Activated T-cell treated with anti-CD3 and anti-CD28 coated beads for 48 hours (primary cell): ENCODE results near the gene OVOL3.
"Not testable (repeated sequence)": the region's sequence is repeated elsewhere in the genome, so short reads cannot be mapped to it uniquely, and the experiment has no call there.

ENCODE experiments used
- DNase-seq: peaks from one replicate; pipeline ENCODE4 v3.0.0-alpha.2; 2020; ENCODE audit warnings: low read depth

The OVOL3 gene

DNA sequence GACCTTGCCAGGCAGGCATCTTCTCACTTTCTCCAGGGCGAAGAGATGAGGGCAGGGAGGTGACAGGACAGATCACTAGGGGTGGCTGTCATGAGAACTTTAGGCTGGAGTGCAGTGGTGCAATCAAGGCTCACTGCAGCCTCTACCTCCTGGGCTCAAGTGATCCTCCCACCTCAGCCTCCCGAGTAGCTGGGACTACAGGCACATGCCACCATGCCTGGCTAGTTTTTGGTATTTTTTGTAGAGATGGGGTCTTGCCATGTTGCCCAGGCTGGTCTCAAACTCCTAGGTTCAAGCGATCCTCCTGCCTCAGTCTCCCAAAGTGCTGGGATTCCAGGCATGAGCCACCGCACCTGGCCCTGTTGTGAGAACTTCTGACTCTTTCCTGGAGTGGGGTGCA lies 23.9 kb downstream of the OVOL3 start:
- DNase-seq, result not testable (repeated sequence)

DNA sequence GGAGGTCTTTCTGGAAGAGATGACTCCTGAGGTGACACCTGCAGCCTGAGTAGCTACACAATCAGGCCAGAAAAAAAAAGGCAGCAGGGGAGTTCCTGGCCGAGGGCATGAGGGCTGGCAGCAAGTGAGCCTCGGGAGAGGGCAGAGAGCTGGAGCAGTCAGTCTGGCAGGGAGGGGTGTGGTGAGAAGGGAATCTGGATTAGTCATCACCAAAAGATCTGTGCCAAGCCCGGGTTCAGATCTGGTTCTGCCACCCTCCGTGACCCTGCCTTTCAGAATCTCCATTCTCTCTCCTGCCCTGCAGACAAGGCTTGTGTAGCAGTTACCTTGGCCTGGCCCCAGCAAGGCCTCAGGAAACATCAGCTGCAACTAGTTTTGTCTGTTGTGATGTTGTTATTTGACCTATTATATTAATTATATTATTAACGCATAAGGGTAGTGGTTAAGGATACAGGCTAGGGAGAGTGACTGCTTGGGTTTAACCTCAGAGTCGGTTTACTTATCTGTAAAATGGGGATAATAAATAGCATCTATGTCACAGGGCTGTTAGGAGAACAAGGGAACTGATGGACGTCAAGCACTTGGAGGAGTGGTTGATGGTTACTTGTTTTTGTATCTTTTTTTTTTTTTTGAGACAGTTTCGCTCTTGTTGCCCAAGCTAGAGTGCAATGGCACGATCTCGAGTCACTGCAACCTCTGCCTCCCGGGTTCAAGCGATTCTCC lies 26.2 kb downstream of the OVOL3 start:
- no peak for DNase-seq

GRCh38 chr19:36139120-36139472 lies 28.2 kb downstream of the OVOL3 start:
- DNase-seq, result no peak

GRCh38 chr19:36139473-36140303 lies 28.7 kb downstream of the OVOL3 start, which contains the start of gene CAPNS1:
CAPNS1 (plus strand) TSS chr19:36140066; CDS start chr19:36141012, 946 bp downstream.
- DNase-seq, result peak; percentile 95

- DNase-seq, result peak; percentile 48
Observed at GRCh38 chr19:36140304-36141038, 29.5 kb downstream of the OVOL3 start.

DNA sequence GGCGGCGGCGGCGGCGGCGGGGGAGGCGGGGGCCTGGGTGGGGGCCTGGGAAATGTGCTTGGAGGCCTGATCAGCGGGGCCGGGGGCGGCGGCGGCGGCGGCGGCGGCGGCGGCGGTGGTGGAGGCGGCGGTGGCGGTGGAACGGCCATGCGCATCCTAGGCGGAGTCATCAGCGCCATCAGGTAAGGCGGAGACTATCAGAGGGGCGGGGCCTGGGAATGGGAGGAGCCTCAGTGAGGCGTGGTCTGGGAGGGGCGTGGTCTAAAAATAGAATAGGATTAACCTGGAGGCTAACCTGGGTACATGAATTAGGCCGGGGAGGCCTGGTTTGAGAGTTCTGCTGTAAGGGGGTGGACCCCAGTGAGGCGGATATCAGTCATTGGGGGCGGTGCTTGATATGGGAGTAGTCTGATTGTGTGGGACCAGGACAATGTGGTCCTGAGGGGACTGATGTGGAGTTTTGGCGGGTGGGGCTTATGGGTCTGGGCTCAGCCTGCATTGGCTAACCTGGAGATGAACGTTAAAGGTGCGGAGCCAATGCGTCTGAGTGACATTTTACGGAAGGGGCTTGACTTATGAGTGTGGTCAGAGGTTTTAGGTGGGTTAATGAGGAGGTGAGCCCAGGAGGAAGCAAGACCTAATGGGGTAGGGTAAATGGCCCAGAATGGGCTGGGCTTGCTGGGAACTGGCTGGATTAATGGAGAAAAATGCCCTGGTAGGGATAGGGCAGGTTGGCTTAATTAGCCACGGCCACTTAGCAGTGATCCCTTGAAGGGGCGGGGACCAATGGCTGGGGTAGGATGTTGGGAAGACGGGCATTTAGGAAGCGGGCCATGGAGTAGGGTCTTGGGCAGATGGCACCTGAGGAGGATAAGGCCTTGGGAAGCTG lies 30.3 kb downstream of the OVOL3 start:
- DNase-seq, result peak; percentile 90

GRCh38 chr19:36142046-36142445 lies 31.1 kb downstream of the OVOL3 start:
- no peak for DNase-seq

GRCh38 chr19:36142496-36142895 lies 31.6 kb downstream of the OVOL3 start:
- DNase-seq, result no peak

- DNase-seq, result no peak
Observed at GRCh38 chr19:36144624-36145023, 33.7 kb downstream of the OVOL3 start.

- no peak for DNase-seq
Observed at GRCh38 chr19:36149673-36150406, 38.9 kb downstream of the OVOL3 start.

DNA sequence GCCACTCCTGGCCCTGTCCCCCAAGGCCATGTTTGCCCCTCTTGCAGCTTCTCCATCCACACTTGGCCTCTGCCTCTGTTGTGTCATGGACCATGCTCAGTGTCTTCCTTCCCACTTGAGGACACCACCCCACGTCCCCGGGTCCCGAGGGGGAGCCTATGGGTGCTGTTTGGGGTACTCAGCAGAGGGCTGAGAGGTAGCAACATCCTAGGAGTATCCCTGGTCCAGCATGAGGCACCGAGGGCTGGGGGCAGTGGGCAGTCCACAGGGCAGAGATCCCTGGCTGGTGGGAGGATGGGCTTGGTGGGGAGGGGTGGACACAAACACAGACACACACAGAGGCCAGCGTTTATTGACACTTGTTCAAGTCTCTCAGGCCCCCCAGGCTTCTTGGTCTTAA lies 39.6 kb downstream of the OVOL3 start:
- DNase-seq, result no peak

- DNase-seq, result no peak
Observed at GRCh38 chr19:36151144-36152018, 40.4 kb downstream of the OVOL3 start.

- DNase-seq, result no peak
Observed at GRCh38 chr19:36152019-36152351, 41.0 kb downstream of the OVOL3 start.

GRCh38 chr19:36152352-36153091 lies 41.6 kb downstream of the OVOL3 start, which contains the start of gene COX7A1:
COX7A1 (minus strand) TSS chr19:36152447; CDS start chr19:36152407, 40 bp downstream.
- no peak for DNase-seq

- no peak for DNase-seq
Observed at GRCh38 chr19:36153126-36153525, 42.2 kb downstream of the OVOL3 start.

DNA sequence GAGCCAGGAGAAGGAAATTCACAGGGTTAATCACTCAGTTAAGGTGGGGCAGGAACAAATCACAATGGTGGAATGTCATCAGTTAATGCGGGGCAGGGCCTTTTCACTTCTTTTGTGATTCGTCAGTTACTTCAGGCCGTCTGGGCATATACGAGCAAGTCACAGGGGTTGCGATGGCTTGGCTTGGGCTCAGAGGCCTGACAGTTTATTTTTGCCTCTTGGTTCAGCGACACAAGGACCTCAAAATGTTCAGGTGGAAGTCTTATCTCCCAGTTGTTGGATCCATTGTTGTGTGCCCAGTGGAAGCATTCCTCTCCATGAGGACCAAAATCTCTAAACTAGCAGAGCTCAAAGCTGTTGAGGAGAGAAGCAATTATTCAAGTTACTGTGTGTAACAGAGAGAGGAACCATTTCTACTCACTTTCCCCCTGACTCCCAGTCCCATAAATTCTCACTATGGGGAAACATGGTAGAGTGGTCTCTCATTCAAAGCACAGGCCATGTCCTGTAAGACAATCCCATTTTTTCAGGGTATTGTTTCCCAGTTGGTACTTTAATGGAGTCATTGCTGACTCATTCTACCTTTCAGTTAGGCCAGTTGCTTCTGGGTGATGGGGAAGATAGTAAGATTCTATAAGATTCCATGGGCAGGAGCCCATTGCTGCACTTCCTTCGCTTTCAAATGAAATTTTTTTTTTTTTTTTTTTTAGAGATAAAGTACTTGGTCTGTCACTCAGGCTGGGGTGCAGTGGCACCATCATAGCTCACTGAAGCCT lies 50.1 kb downstream of the OVOL3 start:
- no peak for DNase-seq
